A549 (cell line): ENCODE measurements around the gene B3GAT3. TPM values are rescaled to one million over a fixed set of nuclear protein-coding genes. Genes with fewer than 3 reads are reported as not detected.

Experiments used
- ATAC-seq, 2 experiments: fragments of 200-7000 bp in 1 of 2; fragments of >200 bp in 1 of 2; cut with Nextera tagmentation in 1 of 2; cut with Tn5 transposase in 1 of 2; 3 replicates each; pipeline versions ENCODE4 v1.8.0 to v1.9.1; 2018 to 2020; ENCODE audit warnings: mild to moderate bottlenecking in 1 of 2, moderate library complexity in 1 of 2
- CTCF ChIA-PET: fragments of 300-600 bp; sonication (Branson Sonifier 250); formaldehyde crosslinking; extraction: SDS; loops from one replicate; lab custom pipeline; 2021; ENCODE audit warnings: antibody characterized with exemption, inconsistent platforms; lab: Yijun Ruan, JAX
- POLR2A ChIA-PET: fragments of 350-600 bp; formaldehyde crosslinking; extraction: SDS; loops from one replicate; lab custom pipeline; 2021; ENCODE audit warnings: antibody characterized with exemption, inconsistent platforms; lab: Yijun Ruan, JAX
- DNase-seq, 2 experiments: peaks; one replicate each; pipeline versions ENCODE4 v3.0.0 to v3.0.0-alpha.2; 2011 to 2016; ENCODE audit warnings: low read depth in 1 of 2, low spot score in 1 of 2
- FAIRE-seq: peaks from 2 replicates; lab custom pipeline; 2011; peaks lifted over from hg19 to GRCh38; lab: Jason Lieb, UNC
- H3K27ac ChIP-seq, 2 experiments: fragments of >200 bp; sonication (Bioruptor Twin); formaldehyde crosslinking; 3 replicates each; pipeline ENCODE4 v1.5.1; 2016 to 2017
- H3K4me1 ChIP-seq: fragments of >200 bp; sonication (Bioruptor Twin); formaldehyde crosslinking; 3 replicates; pipeline ENCODE4 v1.6.1; 2016
- H3K4me2 ChIP-seq: fragments of >200 bp; sonication (Bioruptor Twin); formaldehyde crosslinking; 3 replicates; pipeline ENCODE4 v1.6.1; 2016
- H3K4me3 ChIP-seq: fragments of >200 bp; sonication (Bioruptor Twin); formaldehyde crosslinking; 3 replicates; pipeline ENCODE4 v1.5.1; 2016
- H3K9me3 ChIP-seq: fragments of >200 bp; sonication (Bioruptor Twin); formaldehyde crosslinking; 3 replicates; pipeline ENCODE4 v1.6.1; 2016
- CHD4 ChIP-seq: fragments of 200-600 bp; sonication (generic); IDR thresholded peaks from 2 replicates; pipeline ENCODE4 v1.6.1; 2016; ENCODE audit warnings: antibody characterized with exemption, mild to moderate bottlenecking, borderline replicate concordance
- EP300 ChIP-seq, 2 experiments: fragments of >200 bp; sonication (Bioruptor Twin); formaldehyde crosslinking; IDR thresholded peaks; 2 replicates in 1 of 2; 3 replicates in 1 of 2; pipeline ENCODE4 v1.6.1; 2016 to 2017
- FOSL2 ChIP-seq, 2 experiments: fragments of 450-650 bp in 1 of 2; fragments of >200 bp in 1 of 2; sonication (Bioruptor Twin) in 1 of 2; formaldehyde crosslinking; IDR thresholded peaks; 2 replicates each; pipeline versions ENCODE4 v1.5.0 to v1.6.1; 2016 to 2020; ENCODE audit warnings: mild to moderate bottlenecking in 1 of 2, moderate library complexity in 1 of 2
- FOXS1 ChIP-seq: fragments of 250-450 bp; sonication (Bioruptor Pico); IDR thresholded peaks from 2 replicates; pipeline ENCODE4 v1.5.0; 2020; ENCODE audit warnings: mild to moderate bottlenecking, moderate library complexity
- GATA3 ChIP-seq: IDR thresholded peaks from 2 replicates; pipeline ENCODE4 v1.6.1; 2012; ENCODE audit warnings: borderline replicate concordance
- HEYL ChIP-seq: fragments of 250-450 bp; sonication (Bioruptor Pico); IDR thresholded peaks from 2 replicates; pipeline ENCODE4 v1.8.0; 2021; ENCODE audit warnings: mild to moderate bottlenecking, moderate library complexity
- HOXB13 ChIP-seq: fragments of 250-450 bp; sonication (Bioruptor Pico); IDR thresholded peaks from 2 replicates; pipeline ENCODE4 v1.5.0; 2020; ENCODE audit warnings: low read depth, mild to moderate bottlenecking, moderate library complexity
- JUN ChIP-seq, 2 experiments: fragments of >200 bp; sonication (Bioruptor Twin); formaldehyde crosslinking; IDR thresholded peaks; 2 replicates in 1 of 2; 3 replicates in 1 of 2; pipeline ENCODE4 v1.6.1; 2016 to 2017
- KDM1A ChIP-seq: fragments of 200-600 bp; sonication (generic); IDR thresholded peaks from 2 replicates; pipeline ENCODE4 v1.6.1; 2016; ENCODE audit warnings: low read depth, mild to moderate bottlenecking
- MAZ ChIP-seq: fragments of 150-350 bp; IDR thresholded peaks from 2 replicates; pipeline ENCODE4 v1.6.1; 2014; ENCODE audit warnings: antibody characterized with exemption, low read depth, low read length, borderline replicate concordance
- POLR2A ChIP-seq: IDR thresholded peaks from 2 replicates; pipeline ENCODE4 v1.6.1; 2012; ENCODE audit warnings: mild to moderate bottlenecking, low read length
- RARB ChIP-seq: fragments of 250-450 bp; sonication (Bioruptor Pico); IDR thresholded peaks from 2 replicates; pipeline ENCODE4 v1.8.0; 2021; ENCODE audit warnings: mild to moderate bottlenecking, moderate library complexity
- ZC3H11A ChIP-seq: fragments of 450-650 bp; IDR thresholded peaks from 2 replicates; pipeline ENCODE4 v1.6.1; 2014; ENCODE audit warnings: antibody characterized with exemption, mild to moderate bottlenecking
- ZFP36 ChIP-seq: fragments of 450-650 bp; IDR thresholded peaks from 2 replicates; pipeline ENCODE4 v1.6.1; 2014; ENCODE audit warnings: borderline replicate concordance; ENCODE audit not compliant: partially characterized antibody
- ZSCAN20 ChIP-seq: fragments of 250-450 bp; sonication (Bioruptor Pico); IDR thresholded peaks from 2 replicates; pipeline ENCODE4 v1.8.0; 2022; ENCODE audit warnings: mild to moderate bottlenecking, moderate library complexity
- WGBS: methylation state at CpG from one replicate; pipeline ENCODE4 v1.1.6; 2017; ENCODE audit errors: missing lambda C conversion rate; 5-methylcytosine and 5-hydroxymethylcytosine counted together
- polyA plus RNA-seq, 4 experiments: library from polyadenylated mRNA; depleted of rRNA in 3 of 4; stranded (reverse); fragments of >200 nt; fragmentation: RNase III in 1 of 4; extraction: RNeasy Plus Mini Kit Qiagen cat#74134 plus additional on column Dnase treatment in 1 of 4; gene quantifications; 2 replicates in 3 of 4; 3 replicates in 1 of 4; pipeline ENCODE4 v1.2.3, GENCODE V29; 2011 to 2017
- TF ChIP-seq, protein P1 (sequence below): fragments of >200 bp; sonication (Bioruptor Twin); formaldehyde crosslinking; IDR thresholded peaks from 3 replicates; pipeline ENCODE4 v1.5.1; 2016
- TF ChIP-seq, protein P2 (sequence below): fragments of 450-650 bp; IDR thresholded peaks from 2 replicates; pipeline ENCODE4 v1.6.1; 2014; ENCODE audit warnings: antibody characterized with exemption
- TF ChIP-seq, protein P3 (sequence below): fragments of 150-350 bp; IDR thresholded peaks from 2 replicates; pipeline ENCODE4 v1.6.1; 2014; ENCODE audit warnings: low read depth, mild to moderate bottlenecking, low read length
- TF ChIP-seq, protein P4 (sequence below): IDR thresholded peaks from 2 replicates; pipeline ENCODE4 v1.6.1; 2012

The B3GAT3 gene
- polyA plus RNA-seq, 2 of the 4 experiments (the other 2 are of a cell fraction) = 19.0 to 41.0 TPM

DNA sequence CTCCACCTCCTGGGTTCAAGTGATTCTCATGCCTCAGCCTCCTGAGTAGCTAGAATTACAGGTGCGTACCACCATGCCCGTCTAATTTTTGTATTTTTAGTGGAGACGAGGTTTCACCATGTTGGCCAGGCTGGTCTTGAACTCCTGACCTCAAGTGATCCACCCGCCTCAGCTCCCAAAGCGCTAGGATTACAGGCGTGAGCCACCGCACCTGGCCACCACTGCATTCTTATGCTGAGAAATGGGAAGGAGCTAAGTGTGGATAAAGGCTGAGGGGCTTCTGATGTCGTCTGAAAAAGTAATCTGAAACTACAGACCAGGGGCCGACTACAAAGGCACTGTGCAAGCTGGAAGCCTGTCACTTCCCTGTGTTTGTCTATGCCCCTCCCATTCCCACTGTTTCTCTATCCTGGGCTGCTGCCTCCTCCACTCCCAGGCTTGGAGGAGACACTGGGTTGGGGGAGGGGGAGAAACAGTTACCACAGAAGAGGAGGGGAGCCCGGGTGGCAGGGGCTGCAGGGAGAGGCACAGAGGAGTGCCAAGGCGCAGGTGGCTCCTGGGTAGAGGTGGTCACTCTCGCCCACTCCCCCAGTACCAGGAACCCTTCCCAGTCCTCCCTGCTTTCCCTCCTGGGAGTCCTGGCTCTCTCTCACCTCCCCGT is 17.2 kb downstream of the B3GAT3 start:
- Histone ChIP-seq H3K4me2 (0 out of 3 replicates have a peak overlapping the region, but pooled peaks have one; percentile 12), H3K4me3 (no peak overlapping the region), H3K4me1 (peaks cover 19% of the 10 kb centered on the region), H3K27ac (peak overlapping the region in 1 of 2 experiments; percentile 44; a peak in 2 of 6 replicates), H3K9me3 (no peaks in the 10 kb centered on the region)
- FAIRE-seq (no peak), DNase-seq (peak in 1 of 2 experiments; percentile 31), ATAC-seq (no peak)
- CTCF ChIA-PET = interaction anchor here (0.8 to 5.1 kb wide), 8 partner anchors 8 to 210 kb away, joined by 3 to 42 read pairs (median 6); partner anchors contain the start of genes EML3, ROM1 and TUT1
- TF ChIP-seq ZSCAN20 (CRISPR knock-in tag) = no peak
- TF ChIP-seq ZC3H11A = no peak
- TF ChIP-seq POLR2A = no peak
- TF ChIP-seq GATA3 = no peak
- no peak for TF ChIP-seq HOXB13 (CRISPR knock-in tag)
- no peak for TF ChIP-seq KDM1A
- TF ChIP-seq RARB = no peak
- no peak for TF ChIP-seq FOXS1 (CRISPR knock-in tag)
- no peak for TF ChIP-seq EP300 (IDR thresholded peaks at IDR 0.05)
- POLR2A ChIA-PET = interaction anchor here (0.7 to 1.2 kb wide), 2 partner anchors 14 to 67 kb away, joined by 3 to 7 read pairs; partner anchors contain the start of gene LBHD1
- 67% methylated on average over 13 of the region's 13 CpGs for whole genome bisulfite sequencing

DNA sequence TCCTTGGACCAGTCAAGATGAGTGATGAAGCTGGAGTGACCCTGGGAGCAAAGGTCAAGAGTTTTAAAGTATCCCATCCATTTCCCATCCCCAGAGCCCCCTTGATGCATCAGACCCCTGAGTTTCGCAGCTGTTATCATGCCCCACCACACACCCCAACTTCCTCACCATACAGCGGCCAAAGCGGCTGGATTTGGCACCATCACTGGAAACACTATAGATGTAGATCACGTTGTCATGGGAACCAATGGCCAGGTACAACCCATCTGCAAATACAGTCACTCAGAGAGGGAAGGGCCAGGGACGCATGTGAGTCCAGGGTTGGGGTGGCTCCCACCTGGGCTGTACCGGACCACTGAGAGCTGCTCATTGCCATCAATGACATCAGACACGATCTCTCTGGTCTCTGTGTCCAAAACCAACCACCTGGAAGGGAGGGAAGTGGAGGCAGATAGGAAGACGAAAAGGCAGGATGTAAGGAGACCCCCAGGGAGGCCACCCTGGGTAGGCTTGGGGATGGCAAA is 17.9 kb downstream of the B3GAT3 start:
- DNase-seq = no peak
- ATAC-seq = no peak
- Histone ChIP-seq H3K4me1 (peaks cover 27% of the 10 kb centered on the region), H3K4me3 (no peak overlapping the region), H3K4me2 (no peak overlapping the region), H3K9me3 (no peaks in the 10 kb centered on the region), H3K27ac (no peak overlapping the region)
- FAIRE-seq = no peak
- TF ChIP-seq, protein P1, sequence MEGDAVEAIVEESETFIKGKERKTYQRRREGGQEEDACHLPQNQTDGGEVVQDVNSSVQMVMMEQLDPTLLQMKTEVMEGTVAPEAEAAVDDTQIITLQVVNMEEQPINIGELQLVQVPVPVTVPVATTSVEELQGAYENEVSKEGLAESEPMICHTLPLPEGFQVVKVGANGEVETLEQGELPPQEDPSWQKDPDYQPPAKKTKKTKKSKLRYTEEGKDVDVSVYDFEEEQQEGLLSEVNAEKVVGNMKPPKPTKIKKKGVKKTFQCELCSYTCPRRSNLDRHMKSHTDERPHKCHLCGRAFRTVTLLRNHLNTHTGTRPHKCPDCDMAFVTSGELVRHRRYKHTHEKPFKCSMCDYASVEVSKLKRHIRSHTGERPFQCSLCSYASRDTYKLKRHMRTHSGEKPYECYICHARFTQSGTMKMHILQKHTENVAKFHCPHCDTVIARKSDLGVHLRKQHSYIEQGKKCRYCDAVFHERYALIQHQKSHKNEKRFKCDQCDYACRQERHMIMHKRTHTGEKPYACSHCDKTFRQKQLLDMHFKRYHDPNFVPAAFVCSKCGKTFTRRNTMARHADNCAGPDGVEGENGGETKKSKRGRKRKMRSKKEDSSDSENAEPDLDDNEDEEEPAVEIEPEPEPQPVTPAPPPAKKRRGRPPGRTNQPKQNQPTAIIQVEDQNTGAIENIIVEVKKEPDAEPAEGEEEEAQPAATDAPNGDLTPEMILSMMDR = no peak
- TF ChIP-seq, protein P2, sequence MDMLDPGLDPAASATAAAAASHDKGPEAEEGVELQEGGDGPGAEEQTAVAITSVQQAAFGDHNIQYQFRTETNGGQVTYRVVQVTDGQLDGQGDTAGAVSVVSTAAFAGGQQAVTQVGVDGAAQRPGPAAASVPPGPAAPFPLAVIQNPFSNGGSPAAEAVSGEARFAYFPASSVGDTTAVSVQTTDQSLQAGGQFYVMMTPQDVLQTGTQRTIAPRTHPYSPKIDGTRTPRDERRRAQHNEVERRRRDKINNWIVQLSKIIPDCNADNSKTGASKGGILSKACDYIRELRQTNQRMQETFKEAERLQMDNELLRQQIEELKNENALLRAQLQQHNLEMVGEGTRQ = no peak
- no peak for TF ChIP-seq HEYL (CRISPR knock-in tag)
- no peak for TF ChIP-seq EP300 (IDR thresholded peaks at IDR 0.05)
- TF ChIP-seq CHD4 = no peak
- TF ChIP-seq MAZ = no peak
- TF ChIP-seq, protein P3, sequence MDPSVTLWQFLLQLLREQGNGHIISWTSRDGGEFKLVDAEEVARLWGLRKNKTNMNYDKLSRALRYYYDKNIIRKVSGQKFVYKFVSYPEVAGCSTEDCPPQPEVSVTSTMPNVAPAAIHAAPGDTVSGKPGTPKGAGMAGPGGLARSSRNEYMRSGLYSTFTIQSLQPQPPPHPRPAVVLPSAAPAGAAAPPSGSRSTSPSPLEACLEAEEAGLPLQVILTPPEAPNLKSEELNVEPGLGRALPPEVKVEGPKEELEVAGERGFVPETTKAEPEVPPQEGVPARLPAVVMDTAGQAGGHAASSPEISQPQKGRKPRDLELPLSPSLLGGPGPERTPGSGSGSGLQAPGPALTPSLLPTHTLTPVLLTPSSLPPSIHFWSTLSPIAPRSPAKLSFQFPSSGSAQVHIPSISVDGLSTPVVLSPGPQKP = no peak
- no peak for TF ChIP-seq FOXS1 (CRISPR knock-in tag)
- TF ChIP-seq ZFP36 = no peak
- no peak for TF ChIP-seq FOSL2 (IDR thresholded peaks at IDR 0.05)
- TF ChIP-seq FOSL2 (CRISPR knock-in tag; IDR thresholded peaks at IDR 0.05) = no peak
- no peak for TF ChIP-seq JUN (IDR thresholded peaks at IDR 0.05)
- TF ChIP-seq, protein P4, sequence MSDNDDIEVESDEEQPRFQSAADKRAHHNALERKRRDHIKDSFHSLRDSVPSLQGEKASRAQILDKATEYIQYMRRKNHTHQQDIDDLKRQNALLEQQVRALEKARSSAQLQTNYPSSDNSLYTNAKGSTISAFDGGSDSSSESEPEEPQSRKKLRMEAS = no peak
- POLR2A ChIA-PET = interaction anchor here (1.4 to 1.6 kb wide), 2 partner anchors 12 to 30 kb away, joined by 3 to 11 read pairs; partner anchors contain the start of genes EEF1G and TUT1
- CTCF ChIA-PET = interaction anchor here (0.8 to 5.1 kb wide), 8 partner anchors 8 to 209 kb away, joined by 3 to 42 read pairs (median 4); partner anchors contain the start of genes EML3, ROM1 and TUT1
- WGBS = 96% methylated on average over 8 of the region's 8 CpGs
